Measurements from ENCODE around the gene MME. TPM values are rescaled to one million over a fixed set of nuclear protein-coding genes. Genes with fewer than 3 reads are reported as not detected.

Gene MME
- total RNA-seq, 2 experiments from 2014 or later: not detected

GRCh38 chr3:155052470-155052869 lies 27.6 kb upstream of the MME start:
- no peak for ATAC-seq
- Mint-ChIP-seq H3K4me3 (no peak overlapping the region), H3K36me3 (ENCODE audit: low read depth) (no peaks in the 10 kb centered on the region), H3K9me3 (peaks cover 15% of the 10 kb centered on the region), H3K4me1 (ENCODE audit: low read depth) (no peaks in the 10 kb centered on the region), H3K27ac (no peak overlapping the region), H3K27me3 (no peaks in the 10 kb centered on the region)
- TF ChIP-seq CTCF (IDR thresholded peaks at IDR 0.05): no peak
- ChIA-PET CTCF (no interaction called here), POLR2A (no interaction called here)
- intact Hi-C loops (cut with micrococcal nuclease): no loop called here
- DNase-seq: no peak

GRCh38 chr3:155053756-155054155 lies 26.4 kb upstream of the MME start:
- ChIA-PET POLR2A (no interaction called here), CTCF (no interaction called here)
- Mint-ChIP-seq H3K36me3 (ENCODE audit: low read depth) (no peaks in the 10 kb centered on the region), H3K4me1 (ENCODE audit: low read depth) (no peaks in the 10 kb centered on the region), H3K27ac (no peak overlapping the region), H3K4me3 (no peak overlapping the region), H3K27me3 (no peaks in the 10 kb centered on the region), H3K9me3 (peaks cover 15% of the 10 kb centered on the region)
- TF ChIP-seq CTCF (IDR thresholded peaks at IDR 0.05): no peak
- intact Hi-C loops (cut with micrococcal nuclease): no loop called here
- ATAC-seq (no peak), DNase-seq (no peak)

- no peak overlapping the region for H3K4me3 Mint-ChIP-seq
- POLR2A ChIA-PET: no interaction called here
- DNase-seq: no peak
- CTCF ChIA-PET: interaction anchor here (2.1 kb wide), 1 partner anchor 14 kb away, joined by 6 read pairs; no protein-coding TSS in a partner anchor
- H3K27ac Mint-ChIP-seq: no peak overlapping the region
- no peaks in the 10 kb centered on the region for H3K9me3 Mint-ChIP-seq
- no peaks in the 10 kb centered on the region for H3K27me3 Mint-ChIP-seq
- no peaks in the 10 kb centered on the region for H3K36me3 Mint-ChIP-seq (ENCODE audit: low read depth)
- no peaks in the 10 kb centered on the region for H3K4me1 Mint-ChIP-seq (ENCODE audit: low read depth)
- intact Hi-C loops (cut with micrococcal nuclease): no loop called here
- no peak for ATAC-seq
- no peak for TF ChIP-seq CTCF (IDR thresholded peaks at IDR 0.05)
Observed at GRCh38 chr3:155064920-155065319, 15.2 kb upstream of the MME start.

- Mint-ChIP-seq H3K4me1 (ENCODE audit: low read depth) (no peaks in the 10 kb centered on the region), H3K9me3 (no peaks in the 10 kb centered on the region), H3K4me3 (no peak overlapping the region), H3K27ac (no peak overlapping the region), H3K27me3 (no peaks in the 10 kb centered on the region), H3K36me3 (ENCODE audit: low read depth) (no peaks in the 10 kb centered on the region)
- ATAC-seq: peak; percentile 49
- ChIA-PET CTCF (interaction anchor here (2.1 kb wide), 1 partner anchor 13 kb away, joined by 6 read pairs; no protein-coding TSS in a partner anchor), POLR2A (no interaction called here)
- intact Hi-C loops (cut with micrococcal nuclease): no loop called here
- no peak for DNase-seq
- TF ChIP-seq CTCF (IDR thresholded peaks at IDR 0.05): no peak
Observed at GRCh38 chr3:155065537-155065936, 14.6 kb upstream of the MME start.

GRCh38 chr3:155069729-155070128 lies 10.4 kb upstream of the MME start:
- intact Hi-C loops (cut with micrococcal nuclease): no loop called here
- ATAC-seq: no peak
- POLR2A ChIA-PET: no interaction called here

More at GRCh38 chr3:155069729-155070128, 10.4 kb upstream of the MME start:
- Mint-ChIP-seq H3K27me3 (no peaks in the 10 kb centered on the region), H3K4me1 (ENCODE audit: low read depth) (no peaks in the 10 kb centered on the region), H3K36me3 (ENCODE audit: low read depth) (no peaks in the 10 kb centered on the region), H3K27ac (no peak overlapping the region), H3K9me3 (no peaks in the 10 kb centered on the region), H3K4me3 (no peak overlapping the region)
- TF ChIP-seq CTCF (IDR thresholded peaks at IDR 0.05): no peak
- DNase-seq: no peak
- CTCF ChIA-PET: no interaction called here

All from activated CD8-positive, alpha-beta T cell treated with anti-CD3 and anti-CD28 coated beads for 36 hours (primary cell).